HEK293T (cell line): ENCODE measurements around the gene ALDH7A1.

Experiments used
- CTCF ChIA-PET: fragments of 350-600 bp; formaldehyde crosslinking; extraction: SDS; loops from one replicate; lab custom pipeline; 2021; ENCODE audit warnings: antibody characterized with exemption, inconsistent platforms; lab: Yijun Ruan, JAX
- POLR2A ChIA-PET: fragments of 350-600 bp; formaldehyde crosslinking; extraction: SDS; loops from one replicate; lab custom pipeline; 2020; ENCODE audit warnings: antibody characterized with exemption, inconsistent platforms; lab: Yijun Ruan, JAX
- DNase-seq: peaks from one replicate; pipeline ENCODE4 v3.0.0; 2012; ENCODE audit warnings: mixed read lengths; ENCODE audit errors: extremely low spot score
- ARNT ChIP-seq: fragments of 450-650 bp; IDR thresholded peaks from 2 replicates; pipeline ENCODE4 v1.6.1; 2017; ENCODE audit warnings: mild to moderate bottlenecking
- BHLHE40 ChIP-seq: fragments of 450-650 bp; IDR thresholded peaks from 2 replicates; pipeline ENCODE4 v1.6.1; 2016; ENCODE audit warnings: mild to moderate bottlenecking, moderate library complexity, borderline replicate concordance
- CTBP1 ChIP-seq: fragments of 450-650 bp; IDR thresholded peaks from 2 replicates; pipeline ENCODE4 v1.6.1; 2016; ENCODE audit warnings: borderline replicate concordance
- FOXA1 ChIP-seq: fragments of 450-650 bp; IDR thresholded peaks from 2 replicates; pipeline ENCODE4 v1.6.1; 2016; ENCODE audit warnings: mild to moderate bottlenecking
- FOXK2 ChIP-seq: fragments of 450-650 bp; IDR thresholded peaks from 2 replicates; pipeline ENCODE4 v1.6.1; 2016; ENCODE audit warnings: mild to moderate bottlenecking
- HDGF ChIP-seq: fragments of 450-650 bp; IDR thresholded peaks from 2 replicates; pipeline ENCODE4 v1.6.1; 2017; ENCODE audit warnings: antibody characterized with exemption, borderline replicate concordance
- L3MBTL2 ChIP-seq: fragments of 450-650 bp; conservative IDR thresholded peaks from 2 replicates; pipeline ENCODE4 v1.6.1; 2016; ENCODE audit warnings: mild to moderate bottlenecking
- NFRKB ChIP-seq: fragments of 450-650 bp; IDR thresholded peaks from 2 replicates; pipeline ENCODE4 v1.6.1; 2016; ENCODE audit warnings: mild to moderate bottlenecking, moderate library complexity
- SP1 ChIP-seq: fragments of 450-650 bp; IDR thresholded peaks from 2 replicates; pipeline ENCODE4 v1.6.1; 2017
- SUZ12 ChIP-seq: fragments of 450-650 bp; IDR thresholded peaks from 2 replicates; pipeline ENCODE4 v1.6.1; 2016; ENCODE audit warnings: mild to moderate bottlenecking
- TARDBP ChIP-seq: fragments of 450-650 bp; IDR thresholded peaks from 2 replicates; pipeline ENCODE4 v1.6.1; 2016
- ZNF384 ChIP-seq: fragments of 450-650 bp; IDR thresholded peaks from 2 replicates; pipeline ENCODE4 v1.6.1; 2016
- TF ChIP-seq, protein P1 (sequence below): fragments of 450-650 bp; IDR thresholded peaks from 2 replicates; pipeline ENCODE4 v1.6.1; 2016

ALDH7A1 gene

DNA sequence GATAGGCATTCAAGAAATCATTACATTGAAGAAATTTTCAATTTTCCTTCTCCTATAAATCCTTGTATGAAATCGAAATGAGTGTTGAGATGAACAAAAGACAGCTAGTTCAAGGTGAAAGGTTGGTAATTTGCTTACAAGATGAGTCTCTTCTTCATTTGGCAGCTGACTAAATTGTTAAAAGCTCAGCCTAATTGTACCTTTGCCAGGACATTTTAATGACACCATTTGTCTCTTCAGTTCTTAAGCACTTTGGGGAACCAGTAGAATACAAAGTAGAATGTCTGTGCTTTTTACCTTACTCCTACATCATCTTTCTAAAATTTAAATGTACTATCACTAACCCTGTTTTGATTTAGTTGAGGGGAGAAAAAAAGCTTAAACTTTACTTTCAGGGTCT is 112.4 kb downstream of the ALDH7A1 start:
- TF ChIP-seq, protein P1, sequence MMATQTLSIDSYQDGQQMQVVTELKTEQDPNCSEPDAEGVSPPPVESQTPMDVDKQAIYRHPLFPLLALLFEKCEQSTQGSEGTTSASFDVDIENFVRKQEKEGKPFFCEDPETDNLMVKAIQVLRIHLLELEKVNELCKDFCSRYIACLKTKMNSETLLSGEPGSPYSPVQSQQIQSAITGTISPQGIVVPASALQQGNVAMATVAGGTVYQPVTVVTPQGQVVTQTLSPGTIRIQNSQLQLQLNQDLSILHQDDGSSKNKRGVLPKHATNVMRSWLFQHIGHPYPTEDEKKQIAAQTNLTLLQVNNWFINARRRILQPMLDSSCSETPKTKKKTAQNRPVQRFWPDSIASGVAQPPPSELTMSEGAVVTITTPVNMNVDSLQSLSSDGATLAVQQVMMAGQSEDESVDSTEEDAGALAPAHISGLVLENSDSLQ = no peak
- no peak for TF ChIP-seq ARNT
- TF ChIP-seq L3MBTL2 = no peak
- TF ChIP-seq ZNF384 = no peak
- no peak for TF ChIP-seq CTBP1
- no peak for TF ChIP-seq HDGF
- no peak for TF ChIP-seq FOXK2
- TF ChIP-seq NFRKB = no peak
- no peak for TF ChIP-seq SUZ12
- TF ChIP-seq FOXA1 = no peak
- TF ChIP-seq SP1 = no peak
- TF ChIP-seq TARDBP = no peak
- no peak for TF ChIP-seq BHLHE40
- CTCF ChIA-PET = interaction anchor here (2.3 kb wide), 1 partner anchor 17 kb away, joined by 5 read pairs; no protein-coding TSS in a partner anchor
- no peak for DNase-seq
- POLR2A ChIA-PET = no interaction called here

GRCh38 chr5:126481243-126481642 is 113.8 kb downstream of the ALDH7A1 start:
- DNase-seq = no peak
- TF ChIP-seq, protein P1 = 0 out of 2 replicates have a peak, but pooled peaks have one; percentile 19
- TF ChIP-seq BHLHE40 = no peak
- POLR2A ChIA-PET = no interaction called here
- CTCF ChIA-PET = interaction anchor here (1.0 kb wide), 1 partner anchor 18 kb away, joined by 3 read pairs; no protein-coding TSS in a partner anchor
